ENCODE data around the gene TNFRSF1A.

The TNFRSF1A gene

GRCh38 chr12:6374028-6374785 lies 32.3 kb upstream of the TNFRSF1A start:
- DNase-seq: no peak

GRCh38 chr12:6373022-6373787 lies 31.3 kb upstream of the TNFRSF1A start:
- no peak for DNase-seq

- DNase-seq: no peak
These were observed 30.6 kb upstream of the TNFRSF1A start for GRCh38 chr12:6372403-6373003.

DNA sequence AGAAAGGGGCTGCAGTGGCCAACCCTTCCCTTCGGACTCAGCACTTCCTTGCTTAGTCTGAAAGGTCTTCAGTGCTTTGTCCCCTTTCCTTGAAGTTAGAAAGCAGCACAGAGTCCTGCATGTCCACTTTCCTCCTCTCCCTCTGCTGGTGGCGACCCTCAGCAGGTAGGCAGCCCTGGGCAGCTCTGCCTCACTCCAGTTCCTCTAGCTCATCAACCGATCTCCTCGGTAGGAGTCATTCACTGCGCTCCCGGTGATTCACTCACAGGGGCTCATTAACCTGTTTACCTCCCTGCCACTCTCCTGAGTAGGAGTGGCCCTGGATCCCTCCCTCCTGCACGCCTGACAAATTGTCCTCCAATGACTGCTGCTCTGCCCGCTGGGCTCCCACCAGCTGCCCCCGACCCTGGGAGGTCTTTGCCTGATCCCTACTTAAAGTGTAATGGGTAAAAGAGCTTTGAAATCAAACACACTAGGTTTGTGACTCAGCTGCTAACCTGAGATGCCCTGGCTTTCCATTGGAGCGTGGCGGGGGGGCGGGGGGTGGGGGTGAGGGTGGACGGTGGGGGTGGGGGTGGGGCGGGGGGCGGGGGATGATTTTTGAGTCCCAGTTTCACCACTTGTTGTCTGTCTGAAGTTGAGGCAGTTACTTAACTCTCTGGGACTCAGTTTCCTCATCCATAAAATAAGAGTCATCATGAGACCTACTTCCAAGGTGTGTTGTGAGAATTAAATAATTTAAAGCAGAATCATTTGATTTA lies 29.3 kb upstream of the TNFRSF1A start:
- DNase-seq: no peak

- no peak for DNase-seq
These were observed 28.7 kb upstream of the TNFRSF1A start for GRCh38 chr12:6370576-6370935.

- DNase-seq: no peak
These were observed 28.2 kb upstream of the TNFRSF1A start for GRCh38 chr12:6369916-6370575.

DNA sequence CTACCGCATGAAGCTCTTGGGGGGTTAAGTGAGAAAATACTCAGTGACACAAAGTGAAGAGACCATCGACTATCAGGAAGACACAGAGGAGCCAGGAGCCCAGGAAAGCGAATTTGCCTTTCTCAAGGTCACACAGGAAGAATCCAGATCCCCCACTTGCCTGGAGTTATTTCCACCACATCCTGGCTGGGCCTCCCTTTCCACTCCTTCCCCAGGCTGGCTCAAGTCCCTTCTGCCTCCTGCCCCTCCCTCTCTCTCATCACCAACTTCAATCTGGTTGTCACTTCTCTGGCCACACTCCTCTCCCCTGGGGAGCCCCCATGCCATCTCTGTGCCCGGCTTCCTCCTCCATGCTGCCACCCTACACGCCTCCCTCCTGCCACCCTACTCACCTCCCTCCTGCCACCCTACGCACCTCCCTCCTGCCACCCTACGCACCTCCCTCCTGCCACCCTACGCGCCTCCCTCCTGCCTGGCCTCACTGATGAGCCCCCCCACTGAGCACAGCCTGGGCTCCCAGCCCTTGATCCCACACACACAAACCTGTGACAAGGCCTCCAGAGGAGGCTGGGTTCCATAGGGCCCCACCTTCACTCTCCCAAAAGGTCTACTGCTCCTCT lies 27.1 kb upstream of the TNFRSF1A start:
- DNase-seq: no peak

DNA sequence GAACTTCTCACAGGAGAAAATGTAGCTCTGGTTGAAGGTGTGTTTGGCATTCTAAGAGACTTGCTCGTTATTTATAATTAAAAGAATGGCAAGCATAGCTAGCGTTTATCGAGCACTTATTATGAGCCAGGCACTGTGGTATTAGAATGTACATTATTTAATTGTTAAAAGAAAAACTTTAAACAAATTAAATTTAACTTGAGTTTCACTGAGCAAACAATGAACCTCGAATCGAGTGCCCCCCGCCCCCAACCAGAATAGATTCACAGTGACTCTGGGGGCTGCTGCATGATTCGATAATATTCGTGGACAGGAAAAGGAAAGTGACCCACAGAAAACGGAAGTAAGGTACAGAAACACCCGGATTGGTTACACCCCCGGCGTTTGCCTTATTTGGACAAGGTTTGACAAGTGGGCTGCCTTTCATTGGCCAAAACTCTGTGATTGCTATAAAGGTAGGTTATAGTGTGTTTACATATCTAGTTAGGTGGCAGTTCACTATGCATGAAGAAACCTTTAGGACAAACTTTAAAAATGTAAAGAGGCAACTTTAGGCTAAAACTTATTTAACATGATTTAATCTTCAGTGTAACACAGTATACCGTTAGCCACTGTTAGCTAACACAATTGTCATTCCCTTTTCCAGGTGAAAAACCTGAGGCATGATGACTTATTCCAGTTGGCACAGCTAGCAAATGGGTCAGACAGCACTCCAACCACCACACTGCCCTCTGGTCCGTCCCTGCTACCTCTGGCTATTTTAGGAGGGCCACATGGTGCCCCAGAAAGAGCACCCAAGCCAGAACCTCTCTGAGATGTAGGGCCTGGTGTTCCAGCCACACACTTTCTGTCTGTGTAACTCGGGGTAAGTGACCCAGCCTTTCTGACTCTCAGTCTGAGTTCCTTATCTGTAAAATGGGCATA lies 26.4 kb upstream of the TNFRSF1A start:
- no peak for DNase-seq

DNA sequence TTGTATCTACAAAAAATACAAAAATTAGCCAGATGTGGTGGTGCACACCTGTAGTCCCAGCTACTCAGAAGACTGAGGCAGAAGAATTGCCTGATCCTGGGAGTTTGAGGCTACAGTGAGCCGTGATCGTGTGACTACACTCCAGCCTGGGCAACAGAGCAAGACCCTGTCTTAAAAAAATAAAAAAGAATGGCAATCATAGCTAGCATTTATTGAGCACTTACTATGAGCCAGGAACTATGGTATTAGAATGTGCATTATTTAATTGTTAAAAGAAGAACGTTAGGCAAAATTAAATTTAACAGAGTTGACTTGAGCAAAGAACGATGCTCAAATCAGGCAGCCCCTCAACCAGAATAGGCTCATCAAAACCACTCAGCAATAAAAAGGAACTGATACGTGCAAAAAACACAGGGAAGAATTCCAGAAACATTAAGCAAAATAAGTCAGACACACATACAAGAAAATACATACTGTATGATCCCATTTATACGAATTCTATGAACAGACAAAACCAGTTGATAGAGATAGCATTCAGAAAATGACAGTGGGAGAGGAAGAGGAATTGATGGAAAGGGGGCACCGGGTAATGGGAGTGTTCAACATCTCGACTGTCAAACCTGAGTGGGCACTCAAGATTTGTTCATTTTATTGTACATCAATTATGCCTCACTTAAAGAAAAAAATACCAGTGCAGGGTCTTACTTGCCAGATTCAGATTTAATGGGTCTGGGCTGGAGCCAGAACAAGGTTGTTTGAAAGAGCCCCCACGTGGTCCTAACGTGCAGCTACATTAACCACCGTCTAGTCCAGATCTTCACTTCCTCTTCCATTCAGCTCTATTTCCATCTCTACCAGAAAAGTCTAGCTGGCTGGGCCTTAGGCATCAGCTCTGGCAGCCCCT lies 25.4 kb upstream of the TNFRSF1A start:
- DNase-seq: no peak

DNA sequence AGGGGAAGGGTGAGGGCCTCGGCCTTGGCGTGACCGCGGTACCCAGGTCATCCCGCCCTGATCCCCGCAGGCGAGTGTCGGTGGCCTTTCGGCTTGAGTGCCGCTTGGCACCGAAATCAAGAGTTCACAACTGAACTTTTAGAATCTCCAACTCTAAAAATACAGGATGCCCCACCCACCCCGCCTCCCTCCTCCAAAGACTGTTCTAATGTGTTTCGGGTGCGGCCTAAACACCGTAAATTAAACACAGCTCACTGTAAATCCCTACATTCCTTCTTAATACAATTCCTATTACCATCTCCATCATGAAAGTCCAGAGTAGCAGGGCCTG lies 22.1 kb upstream of the TNFRSF1A start:
- no peak for DNase-seq

DNA sequence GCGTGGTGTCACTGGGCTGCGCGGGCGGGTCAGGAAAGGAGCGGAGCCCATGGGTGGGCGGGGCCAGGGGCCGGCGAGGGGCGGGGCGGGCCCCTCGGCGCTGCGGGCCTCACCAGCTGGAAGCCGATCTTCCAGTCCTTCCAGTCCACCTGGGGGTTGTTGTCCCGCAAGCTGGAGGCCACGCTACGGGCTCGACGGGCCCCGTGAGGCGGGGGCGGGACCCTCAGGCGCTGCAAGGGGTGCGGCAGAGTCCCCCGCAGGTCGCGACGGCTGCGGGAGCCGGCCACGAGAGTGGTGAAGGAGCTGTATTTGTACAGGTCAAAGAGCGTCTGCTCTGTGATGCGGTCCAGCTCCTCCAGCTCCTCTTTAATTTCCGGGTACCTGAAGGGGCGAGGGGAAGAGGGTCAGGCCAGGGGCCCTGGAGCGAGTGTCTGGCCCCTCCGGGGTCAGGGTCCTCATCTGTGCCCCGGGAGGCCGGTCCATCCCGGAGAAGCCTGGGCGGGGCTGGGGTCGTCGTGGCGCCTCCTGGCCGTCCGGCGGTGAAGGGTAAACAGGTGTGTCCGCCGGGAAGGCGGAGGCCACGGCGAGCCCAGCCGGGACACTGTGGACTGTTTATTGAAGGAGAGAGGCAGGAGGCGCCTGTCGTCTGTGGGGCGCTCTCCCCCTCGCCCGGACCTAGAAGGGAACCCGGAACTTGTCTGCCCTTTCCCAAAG lies 21.6 kb upstream of the TNFRSF1A start:
- DNase-seq: peak; percentile 49

GRCh38 chr12:6363010-6363329 lies 21.1 kb upstream of the TNFRSF1A start:
- DNase-seq: no peak

- DNase-seq: no peak
These were observed 20.5 kb upstream of the TNFRSF1A start for GRCh38 chr12:6362403-6362802.

- no peak for DNase-seq
These were observed 20.0 kb upstream of the TNFRSF1A start for GRCh38 chr12:6361834-6362233.

GRCh38 chr12:6360578-6361490 lies 19.0 kb upstream of the TNFRSF1A start:
- no peak for DNase-seq

- no peak for DNase-seq
These were observed 18.2 kb upstream of the TNFRSF1A start for GRCh38 chr12:6360080-6360571.

DNA sequence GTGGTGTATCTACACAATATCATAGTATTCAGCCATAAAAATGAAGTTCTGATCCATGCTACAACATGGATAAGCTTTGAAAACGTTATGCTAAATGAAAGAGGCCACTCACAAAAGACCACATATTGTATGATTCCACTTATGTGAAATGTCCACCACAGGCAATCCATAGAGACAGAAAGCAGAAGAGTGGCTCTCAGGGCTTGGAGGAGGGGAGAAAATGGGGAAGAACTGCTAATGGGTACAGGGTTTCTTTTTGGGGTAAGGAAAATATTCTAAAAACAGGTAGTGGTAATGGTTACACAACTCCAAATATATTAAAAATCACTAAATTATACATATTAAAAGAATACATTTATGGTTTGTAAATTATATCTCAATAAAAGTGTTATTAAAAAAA lies 17.0 kb upstream of the TNFRSF1A start:
- no peak for DNase-seq

DNA sequence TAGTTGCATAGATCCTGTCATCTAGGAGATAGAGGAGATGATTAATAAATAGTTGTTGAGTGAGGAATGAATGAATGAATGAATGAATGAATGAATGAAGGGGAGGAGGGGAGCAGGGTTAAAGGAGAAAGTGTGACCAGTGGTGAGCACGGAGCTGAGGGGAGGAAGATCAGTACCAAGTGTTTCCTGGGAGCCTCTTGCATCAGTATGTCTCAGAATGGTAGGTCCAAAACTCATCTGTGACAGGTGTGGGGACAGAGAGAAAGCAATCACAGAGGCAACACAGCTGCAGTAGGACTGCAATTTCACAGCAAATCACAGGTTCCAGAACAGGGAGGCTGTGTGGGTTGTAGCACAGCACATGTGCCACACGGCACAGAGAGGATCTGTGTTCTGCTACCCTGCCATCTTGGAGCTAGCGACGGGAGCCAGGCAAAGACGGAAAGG lies 14.5 kb upstream of the TNFRSF1A start:
- DNase-seq: no peak
